Inflammatory macrophage (primary cell): ENCODE data around the gene FICD.

Experiments
- DNase-seq, 2 donors: peaks; one replicate each; pipeline ENCODE4 v3.0.0-alpha.2; 2020 to 2022

The FICD gene

DNA sequence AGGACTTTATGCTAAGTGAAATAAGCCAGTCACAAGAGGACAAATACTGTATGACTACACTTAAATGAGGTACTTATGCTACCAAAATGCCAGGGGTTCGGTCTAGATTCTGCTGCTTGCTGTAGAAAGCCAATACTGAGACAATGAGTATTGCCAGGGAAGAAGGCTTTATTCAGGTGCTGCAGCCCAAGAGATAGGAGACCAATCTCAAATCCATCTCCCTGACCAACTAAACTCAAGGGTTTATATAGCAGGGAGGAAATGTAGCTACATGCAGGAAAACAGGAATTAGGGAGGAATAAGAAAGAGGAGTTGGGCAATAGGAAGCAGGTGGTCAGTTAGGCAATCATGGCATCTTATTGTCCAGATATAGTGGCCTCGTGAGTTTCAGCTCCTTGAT, 12.2 kb upstream of the FICD start:
- no peak for DNase-seq

DNA sequence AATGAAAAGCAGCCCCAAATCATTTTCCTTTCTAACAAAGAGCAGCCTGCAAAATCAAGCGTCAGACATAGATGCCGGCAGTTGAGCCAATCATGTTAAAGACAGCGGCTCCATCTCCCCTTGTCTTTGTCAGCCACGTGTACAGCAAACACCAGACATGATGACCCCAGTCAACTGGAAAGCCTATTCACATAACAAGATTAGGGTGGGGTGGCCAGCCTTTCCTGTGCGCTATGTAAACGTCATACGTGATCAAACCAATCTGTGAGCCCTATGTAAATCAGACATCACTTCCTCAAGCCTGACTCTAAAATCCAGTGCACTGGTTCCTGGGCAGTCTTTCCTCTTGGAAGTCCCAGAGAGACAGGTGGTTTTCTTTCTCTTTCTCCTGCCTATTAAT, 9.9 kb upstream of the FICD start:
- DNase-seq, result no peak

DNA sequence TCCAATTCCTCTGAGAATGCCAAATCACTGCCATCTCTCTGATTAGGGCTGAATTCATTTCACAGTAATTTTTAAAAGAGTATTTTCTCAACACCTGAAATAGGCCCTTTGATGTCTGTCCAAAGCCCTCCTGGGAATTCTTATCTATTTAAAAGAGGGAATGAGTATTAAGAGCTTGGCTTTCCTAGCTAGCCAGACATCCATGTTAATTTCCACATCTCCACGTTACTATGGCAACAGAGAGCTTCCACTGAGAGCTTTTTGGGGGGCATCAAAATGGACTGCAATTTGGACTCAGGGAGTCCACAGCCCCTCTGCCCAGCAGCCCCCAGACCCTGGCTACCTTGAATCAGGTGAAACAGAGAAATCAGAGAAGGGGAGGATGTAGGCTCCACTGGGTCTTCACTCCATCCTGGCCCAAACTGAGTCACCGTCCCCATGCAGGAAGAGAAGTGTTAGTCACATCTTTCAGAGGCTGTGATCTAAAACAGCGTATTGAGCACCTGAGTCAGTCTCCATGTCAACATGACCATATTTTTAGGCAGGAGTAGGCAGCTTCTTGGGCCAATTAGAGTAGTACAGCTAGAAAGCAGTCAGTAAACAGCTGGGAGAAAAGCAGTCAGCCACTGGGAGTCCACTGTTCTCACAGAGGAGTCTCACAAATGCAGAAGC, 7.0 kb upstream of the FICD start:
- DNase-seq, result no peak

DNA sequence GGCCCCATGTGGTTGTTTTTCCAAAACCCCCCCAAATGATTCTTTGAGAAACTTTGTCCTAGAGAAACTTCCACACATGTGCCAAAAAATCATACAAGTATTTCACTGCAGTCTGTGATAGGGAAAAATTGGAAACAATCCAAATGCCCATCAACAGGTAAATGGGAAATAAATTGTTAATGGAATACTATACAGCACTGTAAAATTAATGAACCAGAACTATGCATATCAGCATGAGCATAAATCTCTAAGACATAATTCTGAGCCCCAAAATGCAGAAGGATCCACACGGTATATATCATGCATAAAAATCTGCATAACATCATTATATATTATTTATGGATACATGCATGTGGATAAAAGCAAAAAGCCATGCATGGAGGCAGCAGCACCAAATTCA, 5.3 kb upstream of the FICD start:
- no peak for DNase-seq

DNA sequence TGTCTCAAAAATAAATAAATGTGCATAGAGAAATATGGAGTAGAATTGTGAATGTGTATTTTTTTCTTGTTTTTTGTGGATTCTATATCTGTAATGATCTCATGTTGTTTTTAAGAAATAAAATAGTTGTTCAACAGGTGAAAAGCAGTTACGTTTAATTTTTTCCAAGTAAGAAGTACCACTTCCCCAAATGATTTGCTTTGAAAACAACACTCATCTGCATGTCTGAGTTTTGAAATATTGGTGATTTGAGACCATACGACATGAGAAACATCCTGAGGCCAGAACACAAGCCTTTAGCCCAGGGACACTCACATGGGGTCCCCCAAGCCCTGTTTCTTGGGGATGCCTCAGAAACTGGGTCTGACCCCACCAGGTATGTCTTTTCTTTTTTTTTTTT, 4.2 kb upstream of the FICD start:
- DNase-seq, result no peak

DNA sequence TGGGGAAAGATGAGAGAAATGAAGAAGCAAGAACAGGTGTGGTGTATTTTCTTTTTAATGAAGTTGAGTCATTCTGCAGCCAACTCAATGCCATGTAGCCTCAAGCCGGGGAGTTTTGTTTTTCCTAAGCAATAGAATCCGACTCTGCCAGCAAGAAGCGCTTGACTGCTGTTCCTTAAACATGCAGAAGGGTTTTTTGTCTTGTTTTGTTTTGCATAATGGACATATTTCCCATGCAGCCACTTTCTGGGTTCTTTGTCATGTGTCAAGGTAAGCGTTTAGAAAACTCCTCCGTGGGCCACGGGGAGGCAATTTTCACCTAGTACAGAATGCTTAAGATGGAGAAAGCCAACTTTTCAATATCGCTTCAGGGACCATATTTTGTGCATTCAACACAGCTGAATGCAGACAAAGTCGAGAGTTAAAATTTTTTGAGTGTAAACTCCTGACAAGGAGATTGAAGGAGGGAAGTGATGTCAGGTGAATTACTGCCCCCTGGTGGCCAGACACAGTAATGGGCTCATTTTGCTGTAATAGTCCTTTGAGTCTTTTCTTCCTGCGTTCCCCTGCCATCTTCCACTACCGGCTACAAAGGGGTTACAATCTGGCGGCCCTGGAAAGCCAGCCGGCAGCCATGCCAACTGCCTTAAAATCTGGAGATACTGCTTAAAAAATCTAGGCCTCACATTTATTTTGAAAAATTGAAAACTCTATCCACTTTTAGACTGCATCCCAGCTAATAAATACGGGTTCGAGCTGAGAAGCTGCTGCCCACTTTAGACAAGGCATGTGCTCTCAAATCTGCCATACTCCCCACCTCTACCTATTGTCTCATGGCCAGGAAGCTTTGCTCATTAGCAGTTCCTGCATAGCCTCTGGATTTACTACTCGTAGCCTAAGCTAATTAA, 3.2 kb upstream of the FICD start:
- DNase-seq, result peak; percentile 80 to 81

DNA sequence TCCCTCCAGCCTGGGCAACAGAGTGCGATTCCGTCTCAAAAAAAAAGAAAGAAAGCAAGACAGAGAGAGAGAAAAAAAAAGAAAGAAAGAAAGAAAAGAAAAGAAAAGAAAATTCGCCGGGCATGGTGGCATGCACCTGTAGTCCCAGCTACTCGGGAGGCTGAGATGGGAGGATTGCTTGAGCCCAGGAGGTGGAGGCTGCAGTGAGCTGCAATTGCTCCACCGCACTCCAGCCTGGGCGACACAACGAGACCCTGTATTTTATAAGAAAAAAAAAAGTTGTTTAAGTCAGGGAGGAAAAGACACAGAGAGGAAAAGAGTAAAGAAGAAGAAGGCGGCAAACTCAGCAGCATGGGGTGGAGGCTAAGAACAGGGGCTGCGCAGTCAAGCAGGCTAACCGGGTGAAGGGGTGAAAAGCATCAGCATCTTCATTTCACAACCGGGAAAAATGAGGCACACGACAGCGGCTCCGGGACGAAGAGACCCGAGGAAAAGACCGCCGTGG, 557 bp upstream of the FICD start:
- no peak for DNase-seq

DNA sequence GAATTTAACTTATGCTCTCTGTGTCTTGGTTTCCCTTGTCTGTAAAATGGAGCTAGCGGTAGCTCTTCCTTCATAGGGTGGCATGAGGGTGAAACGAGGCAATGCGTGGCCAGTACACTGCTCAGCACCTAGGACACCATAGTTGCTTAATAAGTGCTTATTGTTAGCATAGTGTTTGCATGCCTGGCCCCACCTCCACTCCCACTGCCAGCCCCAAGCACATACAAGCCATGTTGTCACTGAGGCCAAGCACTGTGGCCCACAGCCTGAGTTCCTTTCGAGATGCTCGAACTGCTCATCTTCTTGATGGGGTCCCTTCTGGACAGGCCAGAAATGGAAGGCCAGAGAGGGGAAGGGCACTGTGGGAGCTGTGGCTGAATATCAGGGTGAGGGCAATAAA, 839 bp downstream of the FICD start:
- peak; percentile 6 to 17 for DNase-seq

DNA sequence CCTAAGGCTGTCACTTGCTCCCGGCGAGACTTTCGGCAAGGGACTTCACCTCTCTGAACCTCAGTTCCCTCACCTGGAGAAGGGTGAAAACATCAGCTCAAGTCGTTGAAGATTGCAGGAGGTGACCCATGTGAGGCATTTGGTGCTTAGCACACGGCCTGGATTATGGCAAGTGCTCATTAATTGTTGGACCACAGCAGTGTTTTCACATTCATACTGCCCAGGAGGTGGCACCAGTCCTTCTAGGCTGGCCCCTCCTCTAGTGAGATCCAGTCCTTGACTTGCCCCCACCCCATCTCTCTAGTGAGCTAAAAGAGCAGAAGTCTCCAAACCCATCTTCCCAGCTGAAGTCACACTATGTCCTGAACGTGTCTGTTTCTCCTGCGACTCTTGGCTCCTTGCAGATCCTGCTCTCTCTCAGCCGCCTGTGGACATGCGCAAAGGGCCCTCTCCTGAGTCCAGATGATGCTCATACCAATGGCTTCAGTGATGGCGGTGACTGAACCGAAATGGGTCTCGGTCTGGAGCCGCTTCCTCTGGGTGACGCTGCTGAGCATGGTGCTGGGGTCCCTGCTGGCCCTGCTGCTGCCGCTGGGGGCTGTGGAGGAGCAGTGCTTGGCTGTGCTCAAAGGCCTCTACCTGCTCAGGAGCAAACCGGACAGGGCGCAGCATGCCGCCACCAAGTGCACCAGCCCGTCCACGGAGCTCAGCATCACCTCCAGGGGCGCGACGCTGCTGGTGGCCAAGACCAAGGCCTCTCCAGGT, 1.6 kb downstream of the FICD start:
- no peak for DNase-seq

DNA sequence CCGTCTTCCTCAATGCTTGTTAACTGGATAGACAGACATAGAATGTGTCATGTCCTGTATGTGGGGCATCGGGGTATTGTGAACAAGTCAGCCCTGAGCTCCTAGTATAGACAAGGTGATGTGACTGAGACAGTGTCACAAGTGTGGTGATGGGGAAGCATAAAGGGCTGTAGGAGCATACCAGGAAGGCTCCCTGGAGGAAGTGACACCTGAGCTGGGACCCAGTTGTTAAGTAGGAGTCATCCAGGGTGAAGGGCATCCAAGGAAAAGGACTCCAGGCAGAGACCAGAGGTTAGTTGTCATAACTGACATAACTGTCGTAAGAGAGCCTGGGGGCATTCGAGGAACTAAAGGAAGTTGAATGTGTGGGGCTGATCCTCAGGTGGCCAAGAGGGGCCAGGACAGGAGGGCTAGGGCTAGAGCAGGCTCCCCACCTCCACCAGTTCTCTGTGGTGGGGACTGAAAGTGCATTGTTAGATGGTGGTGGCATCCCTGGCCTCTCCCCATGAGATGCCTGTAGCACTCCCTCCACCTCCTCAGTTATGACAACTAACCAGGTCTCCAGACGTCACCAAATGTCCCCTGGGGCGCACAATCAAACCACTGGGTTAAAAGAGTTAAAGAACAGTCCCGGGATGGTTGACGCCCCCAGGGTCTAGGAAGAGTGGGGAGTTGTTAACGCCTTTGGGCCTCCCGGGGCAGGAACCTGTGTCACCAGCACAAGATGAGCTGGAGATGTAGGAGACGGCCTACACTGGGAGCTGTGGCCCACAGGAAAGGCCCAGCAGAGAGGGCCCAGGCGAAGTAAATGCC, 2.4 kb downstream of the FICD start:
- DNase-seq, result no peak

DNA sequence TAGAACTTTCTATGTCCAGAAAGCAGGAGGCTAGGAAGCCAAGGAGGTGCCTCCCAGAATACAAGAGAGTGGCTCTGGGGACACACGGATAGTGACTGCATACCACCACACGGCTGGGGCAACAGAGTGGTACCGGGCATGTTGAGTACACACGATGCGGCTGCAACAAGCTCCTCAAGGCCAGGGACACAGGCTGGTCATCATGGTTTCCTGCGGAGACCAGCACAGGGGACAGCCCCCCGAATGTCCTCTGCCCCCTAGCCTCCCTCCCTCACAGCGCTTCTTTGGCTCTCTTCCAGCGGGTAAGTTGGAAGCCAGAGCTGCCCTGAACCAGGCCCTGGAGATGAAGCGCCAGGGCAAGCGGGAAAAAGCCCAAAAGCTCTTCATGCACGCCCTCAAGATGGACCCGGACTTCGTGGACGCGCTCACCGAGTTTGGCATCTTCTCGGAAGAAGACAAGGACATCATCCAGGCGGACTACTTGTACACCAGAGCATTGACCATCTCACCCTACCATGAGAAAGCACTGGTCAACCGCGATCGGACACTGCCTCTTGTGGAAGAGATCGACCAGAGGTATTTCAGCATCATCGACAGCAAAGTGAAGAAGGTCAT, 3.1 kb downstream of the FICD start:
- DNase-seq, result no peak

DNA sequence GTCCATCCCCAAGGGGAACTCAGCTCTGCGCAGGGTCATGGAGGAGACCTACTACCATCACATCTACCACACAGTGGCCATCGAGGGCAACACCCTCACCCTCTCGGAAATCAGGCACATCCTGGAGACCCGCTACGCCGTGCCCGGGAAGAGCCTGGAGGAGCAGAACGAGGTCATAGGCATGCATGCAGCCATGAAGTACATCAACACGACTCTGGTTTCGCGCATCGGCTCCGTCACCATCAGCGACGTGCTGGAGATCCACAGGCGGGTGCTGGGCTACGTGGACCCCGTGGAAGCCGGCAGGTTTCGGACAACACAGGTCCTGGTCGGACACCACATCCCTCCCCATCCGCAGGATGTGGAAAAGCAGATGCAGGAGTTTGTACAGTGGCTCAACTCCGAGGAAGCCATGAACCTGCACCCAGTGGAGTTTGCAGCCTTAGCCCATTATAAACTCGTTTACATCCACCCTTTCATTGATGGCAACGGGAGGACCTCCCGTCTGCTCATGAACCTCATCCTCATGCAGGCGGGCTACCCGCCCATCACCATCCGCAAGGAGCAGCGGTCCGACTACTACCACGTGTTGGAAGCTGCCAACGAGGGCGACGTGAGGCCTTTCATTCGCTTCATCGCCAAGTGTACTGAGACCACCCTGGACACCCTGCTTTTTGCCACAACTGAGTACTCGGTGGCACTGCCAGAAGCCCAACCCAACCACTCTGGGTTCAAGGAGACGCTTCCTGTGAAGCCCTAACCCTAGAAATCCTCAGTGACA, 3.8 kb downstream of the FICD start:
- no peak for DNase-seq

DNA sequence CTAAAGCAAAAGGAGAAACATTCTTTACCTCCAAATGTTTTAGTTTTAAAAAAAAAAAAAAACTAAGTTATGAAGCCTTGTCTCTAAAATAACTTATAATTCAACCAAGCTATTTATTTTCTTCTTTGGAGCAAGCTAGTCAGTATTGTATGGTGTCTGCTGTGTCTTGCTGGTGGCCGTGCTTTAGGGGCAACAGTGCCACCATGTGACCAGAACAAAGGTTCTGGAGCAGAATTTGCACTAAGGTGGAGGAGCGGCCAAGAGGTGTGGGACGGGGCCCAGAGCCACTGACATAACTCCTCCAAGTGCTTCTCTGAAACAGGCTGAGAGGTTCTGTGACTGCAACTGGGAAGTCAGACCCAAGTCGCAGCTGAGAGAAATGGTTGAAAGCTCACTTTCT, 4.5 kb downstream of the FICD start:
- DNase-seq, result no peak

DNA sequence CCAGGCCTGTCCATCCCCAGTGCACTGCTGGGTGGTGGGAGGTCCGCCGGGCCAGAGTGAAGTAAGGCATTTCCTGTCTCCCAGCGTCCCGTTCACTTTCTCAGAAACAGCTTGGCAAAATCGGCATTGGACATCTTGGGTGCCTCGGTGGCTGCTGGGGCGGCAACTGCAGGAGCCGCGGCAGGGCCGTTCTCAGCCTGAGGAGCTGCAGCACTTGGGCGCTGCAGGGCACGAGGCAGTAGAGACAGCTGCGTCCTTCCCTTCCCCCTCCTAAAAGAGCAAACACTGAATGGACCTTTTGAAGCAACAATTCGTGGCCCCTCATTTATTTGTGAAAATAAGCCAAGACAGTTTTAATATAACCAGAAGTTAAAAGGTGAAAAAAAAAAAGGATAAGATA, 8.3 kb downstream of the FICD start:
- DNase-seq, result no peak

DNA sequence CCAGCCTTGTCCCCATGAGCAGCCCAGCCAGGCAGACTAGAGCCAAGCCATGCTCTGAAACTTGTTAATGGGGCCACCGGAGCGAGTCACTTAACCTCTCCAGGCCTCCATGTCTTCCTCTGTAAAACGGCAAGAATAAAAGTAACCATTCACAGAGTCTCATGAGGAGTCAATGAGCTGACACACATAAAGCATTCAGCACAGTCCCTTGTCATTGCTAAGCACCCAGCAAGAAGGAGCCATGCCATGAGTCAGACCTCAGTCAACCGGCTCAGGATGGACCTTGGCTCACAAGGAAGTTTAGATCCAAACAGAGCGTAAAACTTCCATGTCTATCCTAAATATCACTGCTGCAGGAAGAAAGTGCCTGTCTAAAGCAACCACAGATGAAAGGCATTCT, 10.6 kb downstream of the FICD start:
- DNase-seq, result no peak

DNA sequence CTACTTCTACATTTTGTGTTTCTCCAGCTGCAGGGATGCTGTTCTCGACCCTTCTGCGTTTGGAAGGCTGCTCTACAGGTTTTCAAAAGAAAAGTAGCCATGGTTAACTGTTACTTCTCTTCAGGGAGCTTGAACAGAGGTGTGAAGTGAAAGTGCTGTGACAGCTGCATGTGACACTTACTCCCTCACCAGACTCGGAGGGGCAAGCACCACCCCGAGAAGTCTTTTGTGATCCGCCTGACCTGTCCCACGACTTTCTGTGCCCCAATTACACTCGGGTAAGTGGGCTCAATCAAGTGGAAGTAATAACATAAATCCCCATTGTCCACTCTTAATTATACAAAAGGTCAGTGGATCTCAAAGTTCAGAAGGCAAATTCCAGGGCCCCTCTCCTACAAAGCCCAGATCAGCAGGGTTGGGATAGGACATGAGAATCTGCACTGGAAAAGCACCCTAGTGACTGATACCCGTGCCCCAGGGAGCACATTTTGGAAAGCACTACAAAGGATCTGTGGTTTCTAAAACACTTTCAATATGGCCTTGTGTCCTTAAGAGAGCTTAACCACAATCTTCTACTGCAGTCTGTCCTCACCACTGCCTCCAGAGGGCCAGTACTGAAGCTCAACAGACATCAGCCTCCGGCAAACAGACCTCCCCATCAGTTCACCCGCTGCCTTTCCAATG, 11.5 kb downstream of the FICD start:
- no peak for DNase-seq

DNA sequence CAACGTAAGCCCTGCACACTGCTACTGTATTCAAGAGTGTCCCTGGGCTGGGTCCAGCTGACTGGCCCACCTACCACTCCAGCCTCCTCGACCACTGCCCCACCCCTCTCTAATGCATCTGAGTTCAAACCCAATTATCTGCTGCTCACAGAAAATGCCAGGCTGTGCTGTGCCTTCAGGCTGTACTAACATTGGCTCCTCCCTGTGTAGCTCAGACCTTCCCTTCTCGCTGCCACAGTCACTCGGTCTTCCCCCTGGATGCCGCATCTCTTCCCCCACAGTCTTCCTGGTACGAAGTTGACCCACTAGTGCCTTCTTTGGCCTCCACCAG, 12.1 kb downstream of the FICD start:
- DNase-seq, result no peak

DNA sequence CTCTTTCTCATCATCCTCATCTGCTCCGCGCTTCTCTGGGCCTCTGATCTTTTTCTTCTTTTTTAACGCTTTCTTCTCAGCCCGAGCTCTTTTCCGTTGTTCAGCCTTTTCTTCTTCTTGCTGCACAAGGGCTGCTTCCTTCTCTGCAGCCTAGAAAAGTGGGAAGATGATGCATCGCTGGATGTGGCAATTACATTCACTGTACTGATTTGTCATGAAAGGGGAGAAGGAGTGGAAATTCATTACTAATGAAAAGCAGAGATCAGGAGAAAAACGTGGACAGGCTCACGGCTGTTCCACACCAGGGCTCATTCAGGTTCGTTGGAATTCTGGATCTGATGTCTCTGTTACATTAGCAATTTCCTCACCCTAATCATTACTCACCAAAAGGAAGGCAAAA, 15.1 kb downstream of the FICD start:
- DNase-seq, result peak in 1 of 2 donors; percentile 26

DNA sequence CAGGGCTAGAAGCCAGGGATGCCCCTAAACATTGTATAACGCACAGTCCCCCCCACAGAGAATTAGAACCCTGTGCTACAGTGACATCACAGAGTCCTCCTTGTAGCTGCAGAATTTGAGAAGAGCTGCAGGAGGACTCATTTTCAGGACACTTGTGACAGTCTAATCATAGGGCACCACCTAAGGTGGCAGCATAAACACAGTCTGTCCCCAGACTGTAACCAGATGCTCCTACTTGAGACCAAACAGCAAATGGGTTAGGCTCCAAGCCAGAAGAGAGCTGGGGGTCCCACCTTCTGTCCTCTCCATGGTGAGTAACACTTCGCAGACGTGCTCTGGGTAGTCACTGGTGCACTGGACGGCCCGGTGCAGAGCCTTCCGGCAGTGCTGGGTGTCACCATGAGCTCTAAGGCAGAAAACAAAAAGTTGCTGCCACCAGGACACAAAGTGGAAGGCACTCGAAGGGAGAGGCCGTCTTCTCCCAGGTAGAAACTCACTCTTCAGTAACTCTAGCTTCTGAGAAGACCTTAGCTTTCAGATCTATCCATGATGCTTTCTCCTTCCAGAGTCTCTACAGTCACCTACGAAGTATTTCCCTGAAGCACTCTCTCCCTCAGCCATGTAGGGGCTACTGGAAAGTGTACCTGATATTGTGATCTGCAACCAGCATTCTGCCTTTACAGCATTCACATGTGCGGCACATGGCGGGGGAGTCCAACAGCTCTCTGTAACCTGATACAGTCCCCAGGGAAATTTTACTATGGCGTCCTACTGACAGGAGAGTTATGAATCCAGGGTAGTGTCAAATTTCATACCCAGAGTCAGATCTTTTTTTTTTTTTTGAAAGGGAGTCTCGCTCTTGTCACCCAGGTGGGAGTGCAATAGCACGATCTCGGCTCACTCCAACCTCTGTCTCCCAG, 17.1 kb downstream of the FICD start:
- no peak for DNase-seq

DNA sequence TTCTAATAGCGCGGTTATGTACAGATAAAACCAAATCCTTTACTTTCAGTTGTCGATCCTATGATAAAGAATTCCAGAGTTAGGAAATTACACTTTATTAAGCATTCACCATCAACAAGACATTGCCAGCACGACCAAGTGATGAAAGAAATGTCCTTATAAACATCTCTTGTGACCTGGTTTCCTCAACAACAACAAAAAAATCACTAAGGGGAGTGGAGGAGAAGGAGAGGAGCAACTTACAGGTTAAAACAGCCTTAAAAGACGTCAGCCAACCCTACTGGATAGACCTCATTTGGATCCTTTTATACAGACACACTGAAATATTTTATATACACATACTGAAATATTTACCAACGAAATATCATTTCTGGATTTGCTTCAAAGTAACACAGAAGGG, 23.1 kb downstream of the FICD start:
- DNase-seq, result no peak
